Measurements from ENCODE around the gene XYLT1.
"Not testable (repeated sequence)": the region's sequence is repeated elsewhere in the genome, so short reads cannot be mapped to it uniquely, and the experiment has no call there.

Gene XYLT1

GRCh38 chr16:17503331-17503730 is 32.6 kb upstream of the XYLT1 start:
- Mint-ChIP-seq H3K36me3 (ENCODE audit: low read depth) (no peaks in the 10 kb centered on the region), H3K27ac (no peak overlapping the region)

GRCh38 chr16:17501321-17501720 is 30.6 kb upstream of the XYLT1 start:
- no peaks in the 10 kb centered on the region for H3K4me1 Mint-ChIP-seq
- ATAC-seq (no peak), DNase-seq (no peak)
- no peaks in the 10 kb centered on the region for H3K9me3 Mint-ChIP-seq
- H3K4me3 Mint-ChIP-seq: no peak overlapping the region
- no peak overlapping the region for H3K27ac Mint-ChIP-seq
- H3K27me3 Mint-ChIP-seq: no peaks in the 10 kb centered on the region
- no peaks in the 10 kb centered on the region for H3K36me3 Mint-ChIP-seq (ENCODE audit: low read depth)

More at GRCh38 chr16:17503331-17503730, 32.6 kb upstream of the XYLT1 start:
- no peak overlapping the region for H3K4me3 Mint-ChIP-seq
- peaks cover 4% of the 10 kb centered on the region for H3K9me3 Mint-ChIP-seq
- no peaks in the 10 kb centered on the region for H3K27me3 Mint-ChIP-seq
- ATAC-seq: no peak
- no peak for DNase-seq
- H3K4me1 Mint-ChIP-seq: no peaks in the 10 kb centered on the region

- ATAC-seq (no peak), DNase-seq (no peak)
- no peaks in the 10 kb centered on the region for H3K4me1 Mint-ChIP-seq
- no peak overlapping the region for H3K27ac Mint-ChIP-seq
- no peaks in the 10 kb centered on the region for H3K36me3 Mint-ChIP-seq (ENCODE audit: low read depth)
- no peak overlapping the region for H3K4me3 Mint-ChIP-seq
- no peaks in the 10 kb centered on the region for H3K9me3 Mint-ChIP-seq
- H3K27me3 Mint-ChIP-seq: no peaks in the 10 kb centered on the region
Measured at GRCh38 chr16:17499223-17499902, 28.6 kb upstream of the XYLT1 start.

GRCh38 chr16:17497648-17498047 is 26.9 kb upstream of the XYLT1 start:
- Mint-ChIP-seq H3K27me3 (no peaks in the 10 kb centered on the region), H3K9me3 (no peaks in the 10 kb centered on the region), H3K4me3 (no peak overlapping the region), H3K36me3 (ENCODE audit: low read depth) (no peaks in the 10 kb centered on the region), H3K27ac (no peak overlapping the region), H3K4me1 (no peaks in the 10 kb centered on the region)
- DNase-seq (no peak), ATAC-seq (no peak)

- no peak overlapping the region for H3K4me3 Mint-ChIP-seq
- no peaks in the 10 kb centered on the region for H3K9me3 Mint-ChIP-seq
- H3K27me3 Mint-ChIP-seq: no peaks in the 10 kb centered on the region
- no peaks in the 10 kb centered on the region for H3K36me3 Mint-ChIP-seq (ENCODE audit: low read depth)
- H3K27ac Mint-ChIP-seq: no peak overlapping the region
- ATAC-seq (no peak), DNase-seq (no peak)
- no peaks in the 10 kb centered on the region for H3K4me1 Mint-ChIP-seq
Measured at GRCh38 chr16:17496891-17497290, 26.1 kb upstream of the XYLT1 start.

- ATAC-seq (no peak), DNase-seq (no peak)
- Mint-ChIP-seq H3K4me3 (no peak overlapping the region), H3K36me3 (ENCODE audit: low read depth) (no peaks in the 10 kb centered on the region), H3K27me3 (no peaks in the 10 kb centered on the region), H3K27ac (no peak overlapping the region), H3K4me1 (no peaks in the 10 kb centered on the region), H3K9me3 (no peaks in the 10 kb centered on the region)
Measured at GRCh38 chr16:17493012-17493411, 22.3 kb upstream of the XYLT1 start.

- no peak for ATAC-seq
- no peak overlapping the region for H3K4me3 Mint-ChIP-seq
- H3K27me3 Mint-ChIP-seq: no peaks in the 10 kb centered on the region
- DNase-seq: no peak
- no peaks in the 10 kb centered on the region for H3K9me3 Mint-ChIP-seq
- H3K4me1 Mint-ChIP-seq: no peaks in the 10 kb centered on the region
- no peak overlapping the region for H3K27ac Mint-ChIP-seq
- H3K36me3 Mint-ChIP-seq (ENCODE audit: low read depth): no peaks in the 10 kb centered on the region
Measured at GRCh38 chr16:17491140-17491662, 20.4 kb upstream of the XYLT1 start.

GRCh38 chr16:17488506-17488905 is 17.7 kb upstream of the XYLT1 start:
- no peak for ATAC-seq
- H3K4me1 Mint-ChIP-seq: no peaks in the 10 kb centered on the region
- H3K36me3 Mint-ChIP-seq (ENCODE audit: low read depth): no peaks in the 10 kb centered on the region
- peaks cover 6% of the 10 kb centered on the region for H3K27me3 Mint-ChIP-seq
- no peak overlapping the region for H3K27ac Mint-ChIP-seq
- no peak for DNase-seq
- H3K4me3 Mint-ChIP-seq: no peak overlapping the region
- H3K9me3 Mint-ChIP-seq: no peaks in the 10 kb centered on the region

- H3K27ac Mint-ChIP-seq: no peak overlapping the region
Measured at GRCh38 chr16:17483351-17483750, 12.6 kb upstream of the XYLT1 start.

GRCh38 chr16:17482341-17482740 is 11.6 kb upstream of the XYLT1 start:
- H3K27ac Mint-ChIP-seq: not testable (repeated sequence)

More at GRCh38 chr16:17483351-17483750, 12.6 kb upstream of the XYLT1 start:
- DNase-seq (no peak), ATAC-seq (no peak)
- Mint-ChIP-seq H3K36me3 (ENCODE audit: low read depth) (no peaks in the 10 kb centered on the region), H3K27me3 (peaks cover 9% of the 10 kb centered on the region), H3K4me1 (no peaks in the 10 kb centered on the region), H3K4me3 (no peak overlapping the region), H3K9me3 (no peaks in the 10 kb centered on the region)

GRCh38 chr16:17481736-17482135 is 11.0 kb upstream of the XYLT1 start:
- Mint-ChIP-seq H3K27me3 (peaks cover 9% of the 10 kb centered on the region), H3K4me3 (no peak overlapping the region), H3K27ac (no peak overlapping the region), H3K36me3 (ENCODE audit: low read depth) (no peaks in the 10 kb centered on the region), H3K9me3 (no peaks in the 10 kb centered on the region), H3K4me1 (peaks cover 2% of the 10 kb centered on the region)
- DNase-seq: no peak
- ATAC-seq: no peak

More at GRCh38 chr16:17482341-17482740, 11.6 kb upstream of the XYLT1 start:
- not testable (repeated sequence) for DNase-seq; H3K9me3 Mint-ChIP-seq; H3K36me3 Mint-ChIP-seq (ENCODE audit: low read depth); H3K27me3 Mint-ChIP-seq; ATAC-seq; H3K4me3 Mint-ChIP-seq; H3K4me1 Mint-ChIP-seq

- not testable (repeated sequence) for ATAC-seq; H3K27ac Mint-ChIP-seq; DNase-seq; H3K27me3 Mint-ChIP-seq; H3K4me3 Mint-ChIP-seq; H3K9me3 Mint-ChIP-seq; H3K36me3 Mint-ChIP-seq (ENCODE audit: low read depth)
- peaks cover 30% of the 10 kb centered on the region for H3K4me1 Mint-ChIP-seq
Measured at GRCh38 chr16:17477260-17477545, 6.4 kb upstream of the XYLT1 start.

GRCh38 chr16:17476414-17477259 is 5.9 kb upstream of the XYLT1 start:
- no peak overlapping the region for H3K27ac Mint-ChIP-seq
- no peak overlapping the region for H3K4me3 Mint-ChIP-seq
- H3K9me3 Mint-ChIP-seq: no peaks in the 10 kb centered on the region
- no peaks in the 10 kb centered on the region for H3K36me3 Mint-ChIP-seq (ENCODE audit: low read depth)
- H3K4me1 Mint-ChIP-seq: peaks cover 30% of the 10 kb centered on the region
- H3K27me3 Mint-ChIP-seq: peaks cover 3% of the 10 kb centered on the region
- DNase-seq (no peak), ATAC-seq (peak; percentile 50)

GRCh38 chr16:17475104-17475503 is 4.3 kb upstream of the XYLT1 start:
- ATAC-seq (no peak), DNase-seq (no peak)
- Mint-ChIP-seq H3K27ac (no peak overlapping the region), H3K36me3 (ENCODE audit: low read depth) (no peaks in the 10 kb centered on the region), H3K27me3 (peaks cover 3% of the 10 kb centered on the region), H3K4me3 (no peak overlapping the region), H3K9me3 (no peaks in the 10 kb centered on the region), H3K4me1 (peaks cover 31% of the 10 kb centered on the region)

- no peak overlapping the region for H3K27ac Mint-ChIP-seq
Measured at GRCh38 chr16:17474572-17474971, 3.8 kb upstream of the XYLT1 start.

More at GRCh38 chr16:17474572-17474971, 3.8 kb upstream of the XYLT1 start:
- no peak for DNase-seq
- ATAC-seq: no peak
- Mint-ChIP-seq H3K4me3 (peak overlapping the region; percentile 33), H3K9me3 (no peaks in the 10 kb centered on the region), H3K4me1 (peaks cover 34% of the 10 kb centered on the region), H3K27me3 (peaks cover 5% of the 10 kb centered on the region), H3K36me3 (ENCODE audit: low read depth) (no peaks in the 10 kb centered on the region)

All from activated naive CD8-positive, alpha-beta T cell treated with anti-CD3 and anti-CD28 coated beads, Interleukin-2, amount 50 U/mL, for 24 hours (primary cell).